Loucy (cell line): ENCODE measurements around the gene PSMC3IP.

Experiments used
- H2AFZ ChIP-seq: fragments of 200-600 bp; sonication (generic); 2 replicates; pipeline ENCODE4 v1.6.0; 2016; ENCODE audit warnings: antibody characterized with exemption, mild to moderate bottlenecking, low read length, moderate library complexity
- H3F3A ChIP-seq: fragments of 200-600 bp; 2 replicates; pipeline ENCODE4 v1.6.0; 2016; ENCODE audit warnings: antibody characterized with exemption, low read depth, mild to moderate bottlenecking
- H3K27me3 ChIP-seq: fragments of 200-600 bp; sonication (generic); 2 replicates; pipeline ENCODE4 v1.6.1; 2014; ENCODE audit warnings: low read length, mild to moderate bottlenecking; ENCODE audit not compliant: insufficient read depth, poor library complexity, severe bottlenecking
- H3K36me3 ChIP-seq: fragments of 200-600 bp; sonication (generic); 2 replicates; pipeline ENCODE4 v1.6.1; 2016; ENCODE audit warnings: low read length; ENCODE audit not compliant: insufficient read depth
- H3K4me1 ChIP-seq: fragments of 200-600 bp; sonication (generic); 2 replicates; pipeline ENCODE4 v1.5.1; 2014; ENCODE audit warnings: low read length, mild to moderate bottlenecking; ENCODE audit not compliant: insufficient read depth, poor library complexity, severe bottlenecking
- H3K4me2 ChIP-seq: fragments of 200-600 bp; sonication (generic); 2 replicates; pipeline ENCODE4 v1.6.0; 2014; ENCODE audit warnings: antibody characterized with exemption, low read length, low read depth, mild to moderate bottlenecking; ENCODE audit not compliant: poor library complexity, severe bottlenecking
- H3K4me3 ChIP-seq: fragments of 200-600 bp; sonication (generic); 2 replicates; pipeline ENCODE4 v1.5.1; 2014; ENCODE audit warnings: low read length, mild to moderate bottlenecking, mixed read lengths; ENCODE audit not compliant: poor library complexity, severe bottlenecking
- H3K79me2 ChIP-seq: fragments of 200-600 bp; sonication (generic); 2 replicates; pipeline ENCODE4 v1.6.1; 2014; ENCODE audit warnings: low read length; ENCODE audit not compliant: insufficient read depth
- H3K9ac ChIP-seq: fragments of 200-600 bp; sonication (generic); 2 replicates; pipeline ENCODE4 v1.6.0; 2014; ENCODE audit warnings: mild to moderate bottlenecking, low read depth, low read length, moderate library complexity; ENCODE audit not compliant: poor library complexity, severe bottlenecking
- H3K9me2 ChIP-seq: fragments of 200-600 bp; sonication (generic); replicated peaks from 2 replicates; pipeline ENCODE4 v1.6.1; 2016; ENCODE audit warnings: low read depth, low read length, mixed read lengths
- H3K9me3 ChIP-seq: fragments of 200-600 bp; sonication (generic); 2 replicates; pipeline ENCODE4 v1.6.1; 2014; ENCODE audit warnings: mild to moderate bottlenecking, antibody characterized with exemption, low read length, low read depth; ENCODE audit not compliant: insufficient read depth
- H4K20me1 ChIP-seq: fragments of 200-600 bp; sonication (generic); 2 replicates; pipeline ENCODE4 v1.6.0; 2014; ENCODE audit warnings: antibody characterized with exemption, low read length, mild to moderate bottlenecking; ENCODE audit not compliant: insufficient read depth, poor library complexity, severe bottlenecking
- CTCF ChIP-seq: fragments of 200-600 bp; sonication (generic); conservative IDR thresholded peaks from 2 replicates; pipeline ENCODE4 v1.5.1; 2014; ENCODE audit warnings: mild to moderate bottlenecking, antibody characterized with exemption, low read length
- EZH2phosphoT487 ChIP-seq: fragments of 200-600 bp; IDR thresholded peaks from 2 replicates; pipeline ENCODE4 v1.6.1; 2018; ENCODE audit warnings: antibody characterized with exemption, mild to moderate bottlenecking, moderate library complexity, borderline replicate concordance

The PSMC3IP gene

GRCh38 chr17:42566883-42567573, 10.5 kb downstream of the PSMC3IP start, which contains the start of gene MLX:
MLX (plus strand) TSS chr17:42567100; CDS start chr17:42567125, 25 bp downstream.
- no peaks in the 10 kb centered on the region; the same call in 1 of the 2 replicates for H3F3A ChIP-seq
- peaks cover 34% of the 10 kb centered on the region; the same call in 1 of the 2 replicates for H3K36me3 ChIP-seq
- H2AFZ ChIP-seq, result peak within 1 kb of the TSS; percentile 67
- no peaks in the 10 kb centered on the region for H3K9me3 ChIP-seq
- H3K9ac ChIP-seq, result peak within 1 kb of the TSS; percentile 92
- H3K9me2 ChIP-seq, result no peaks in the 10 kb centered on the region
- peaks cover 42% of the 10 kb centered on the region for H3K4me1 ChIP-seq
- peaks cover 27% of the 10 kb centered on the region for H4K20me1 ChIP-seq
- H3K27me3 ChIP-seq, result no peaks in the 10 kb centered on the region
- peak within 1 kb of the TSS; percentile 87 for H3K4me3 ChIP-seq
- H3K4me2 ChIP-seq, result peak within 1 kb of the TSS; percentile 93
- peaks cover 82% of the 10 kb centered on the region for H3K79me2 ChIP-seq
- 0 out of 2 replicates have a peak, but pooled peaks have one; percentile 24 for TF ChIP-seq CTCF
- no peak for TF ChIP-seq EZH2phosphoT487

GRCh38 chr17:42566215-42566882, 11.2 kb downstream of the PSMC3IP start:
- TF ChIP-seq EZH2phosphoT487, result no peak
- TF ChIP-seq CTCF, result no peak
- H3K9ac ChIP-seq, result peak overlapping the region; percentile 92

GRCh38 chr17:42565523-42566214, 11.9 kb downstream of the PSMC3IP start:
- H3K9me2 ChIP-seq, result no peaks in the 10 kb centered on the region
- H3K9me3 ChIP-seq, result no peaks in the 10 kb centered on the region
- H3K79me2 ChIP-seq, result peaks cover 80% of the 10 kb centered on the region
- peaks cover 1% of the 10 kb centered on the region; the same call in 1 of the 2 replicates for H3F3A ChIP-seq
- H4K20me1 ChIP-seq, result peaks cover 27% of the 10 kb centered on the region
- TF ChIP-seq CTCF (no peak), EZH2phosphoT487 (no peak)
- H3K36me3 ChIP-seq, result peaks cover 25% of the 10 kb centered on the region; the same call in 1 of the 2 replicates
- no peaks in the 10 kb centered on the region for H3K27me3 ChIP-seq
- H3K9ac ChIP-seq, result peak overlapping the region; percentile 92
- H3K4me2 ChIP-seq, result peak overlapping the region; percentile 93
- H3K4me3 ChIP-seq, result peak overlapping the region; percentile 87
- H3K4me1 ChIP-seq, result peaks cover 47% of the 10 kb centered on the region
- H2AFZ ChIP-seq, result no peak overlapping the region

More at GRCh38 chr17:42566215-42566882, 11.2 kb downstream of the PSMC3IP start:
- H3K79me2 ChIP-seq, result peaks cover 80% of the 10 kb centered on the region
- peak overlapping the region; percentile 47 for H2AFZ ChIP-seq
- no peaks in the 10 kb centered on the region for H3K9me3 ChIP-seq
- H3K9me2 ChIP-seq, result no peaks in the 10 kb centered on the region
- H3F3A ChIP-seq, result no peaks in the 10 kb centered on the region; the same call in 1 of the 2 replicates
- H4K20me1 ChIP-seq, result peaks cover 27% of the 10 kb centered on the region
- peak overlapping the region; percentile 87 for H3K4me3 ChIP-seq
- H3K36me3 ChIP-seq, result peaks cover 27% of the 10 kb centered on the region; the same call in 1 of the 2 replicates
- H3K4me2 ChIP-seq, result peak overlapping the region; percentile 93
- no peaks in the 10 kb centered on the region for H3K27me3 ChIP-seq
- peaks cover 47% of the 10 kb centered on the region for H3K4me1 ChIP-seq
